Activated T-cell treated with anti-CD3 and anti-CD28 coated beads, Interleukin-2, amount 50 U/mL, for 48 hours (primary cell): ENCODE measurements around the gene SOD3.

Source experiments
- DNase-seq, 2 experiments: peaks; one replicate each; pipeline ENCODE4 v3.0.0-alpha.2; 2020

Gene SOD3

DNA sequence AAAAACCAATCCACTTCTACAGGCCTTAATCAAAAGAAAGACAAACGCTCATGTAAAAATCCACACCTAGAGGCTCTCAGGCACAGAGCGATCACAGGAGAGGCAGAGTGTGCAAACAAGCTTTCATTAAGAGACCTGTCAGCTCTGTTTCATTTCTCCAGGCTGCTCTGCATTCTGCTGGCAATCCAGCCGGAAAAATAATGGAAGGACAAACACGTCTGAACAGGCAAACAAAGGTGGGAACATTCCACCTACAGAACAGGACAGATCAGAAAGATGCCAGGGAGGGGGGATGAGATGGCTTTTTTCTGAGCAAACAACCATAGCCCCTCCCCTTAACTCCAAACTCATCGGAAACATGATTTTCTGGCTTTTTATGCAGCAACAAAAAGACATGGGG, 9.7 kb downstream of the SOD3 start:
- no peak for DNase-seq

DNA sequence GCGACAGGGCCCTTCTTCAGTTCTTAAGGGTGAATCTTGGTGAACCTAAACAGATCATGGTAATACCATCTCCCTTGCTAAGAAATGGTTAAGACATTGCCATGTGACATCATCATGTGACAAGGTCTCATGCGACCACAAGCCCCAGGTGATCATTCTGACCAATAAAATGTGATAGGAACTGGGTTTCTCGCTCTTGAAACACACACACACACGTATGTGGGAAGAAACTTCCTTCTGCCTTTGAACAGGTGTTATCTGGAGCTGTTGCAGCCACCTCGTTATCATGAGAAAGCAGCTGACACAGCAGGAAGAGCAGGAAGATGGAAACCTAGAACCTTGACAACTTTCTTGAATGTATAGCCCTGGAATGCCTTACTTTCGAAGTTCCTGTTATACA, 10.2 kb downstream of the SOD3 start:
- DNase-seq, result no peak

DNA sequence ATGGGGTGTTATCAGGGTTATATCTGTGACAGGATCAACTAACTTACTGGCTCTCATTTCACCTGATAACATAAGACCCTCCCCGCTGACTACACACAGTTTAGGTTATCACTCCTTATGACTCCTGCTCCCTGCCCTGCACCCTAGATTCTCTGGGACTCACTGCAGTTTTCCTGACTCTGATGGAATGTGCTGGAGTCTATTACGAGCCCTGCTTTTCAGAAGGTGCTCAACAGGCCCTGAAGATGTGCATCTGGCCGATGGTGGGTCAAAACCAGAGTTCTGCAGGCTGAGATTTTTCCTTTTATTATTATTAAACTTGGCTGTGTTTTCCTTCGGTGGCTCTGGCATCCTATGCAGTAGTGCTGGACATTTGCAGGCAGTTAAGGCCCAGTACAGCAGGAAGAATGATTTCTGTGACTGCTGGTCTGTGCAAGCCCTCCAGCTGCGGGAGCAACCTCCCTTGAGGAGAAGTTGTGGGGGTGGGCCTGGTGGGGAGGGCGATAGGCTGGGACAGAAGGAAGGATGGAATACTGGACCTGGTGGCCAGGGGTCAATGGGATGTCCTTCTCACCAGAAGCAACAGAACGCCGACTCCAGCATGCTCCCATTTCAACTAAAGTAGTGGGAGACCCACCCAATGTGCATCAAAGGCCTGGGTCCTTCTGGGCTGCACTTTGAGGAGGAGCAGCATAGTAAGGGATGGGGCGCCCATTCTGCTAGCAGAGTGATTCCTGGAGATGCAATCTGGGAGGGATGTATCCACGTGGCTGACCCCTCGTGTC, 11.0 kb downstream of the SOD3 start:
- DNase-seq, result no peak

DNA sequence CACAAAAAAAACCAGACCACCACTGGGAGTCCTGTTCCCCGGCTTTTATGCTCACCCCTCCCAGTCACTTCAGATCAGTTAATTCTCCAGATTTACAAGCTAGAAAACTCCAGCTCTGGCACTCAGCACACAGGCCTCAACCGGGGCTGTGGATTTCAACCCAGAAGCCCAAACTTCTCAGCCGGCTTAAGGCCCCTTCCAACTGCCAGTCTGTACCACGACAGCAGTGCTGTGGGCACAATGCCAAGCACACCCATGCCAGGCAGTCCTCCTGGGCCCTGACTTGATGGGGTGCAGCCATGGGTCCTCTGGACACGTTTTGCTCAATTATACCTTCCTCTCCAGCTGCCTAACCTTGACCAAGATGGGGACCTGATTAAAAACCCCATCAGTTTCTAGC, 12.2 kb downstream of the SOD3 start:
- DNase-seq, result no peak

DNA sequence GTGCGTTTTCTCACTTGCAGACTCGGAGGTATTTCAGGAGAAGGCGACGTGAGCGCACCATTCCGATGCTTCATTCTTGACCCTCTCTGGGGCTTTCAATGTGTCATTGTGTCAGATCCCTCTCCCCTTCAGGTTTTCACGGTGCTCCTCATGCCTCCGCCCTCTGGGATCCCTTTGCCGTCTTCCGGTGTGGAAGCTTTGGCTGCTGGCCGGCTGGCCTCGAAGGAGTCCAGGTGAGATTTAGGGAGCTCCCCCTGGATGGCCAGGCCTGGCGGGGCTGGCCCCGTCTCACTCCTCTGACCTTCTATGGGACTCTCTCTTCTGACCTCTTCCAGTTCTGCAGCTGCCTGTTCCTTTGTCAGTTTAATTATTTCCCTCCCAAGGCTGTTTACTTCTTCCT, 12.9 kb downstream of the SOD3 start:
- DNase-seq, result no peak

DNA sequence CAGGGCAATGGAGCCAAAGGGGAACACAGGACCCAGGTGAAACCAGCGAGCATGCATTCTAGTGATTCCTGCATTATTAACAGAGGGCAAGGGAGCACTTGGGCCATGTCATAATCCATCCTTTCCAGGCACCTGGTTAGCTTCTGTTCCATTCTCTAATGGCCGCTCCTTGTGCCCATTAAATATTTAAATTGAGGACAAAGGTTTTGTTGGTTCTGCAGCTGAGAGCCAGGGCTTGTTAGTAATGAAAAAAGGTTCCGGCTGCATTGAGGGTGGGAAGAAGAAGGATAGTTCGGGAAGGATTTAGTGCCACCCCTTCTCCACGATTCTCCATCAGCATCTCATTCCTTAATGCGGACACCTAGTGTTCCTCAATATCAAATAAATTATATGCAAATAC, 13.6 kb downstream of the SOD3 start:
- no peak for DNase-seq

DNA sequence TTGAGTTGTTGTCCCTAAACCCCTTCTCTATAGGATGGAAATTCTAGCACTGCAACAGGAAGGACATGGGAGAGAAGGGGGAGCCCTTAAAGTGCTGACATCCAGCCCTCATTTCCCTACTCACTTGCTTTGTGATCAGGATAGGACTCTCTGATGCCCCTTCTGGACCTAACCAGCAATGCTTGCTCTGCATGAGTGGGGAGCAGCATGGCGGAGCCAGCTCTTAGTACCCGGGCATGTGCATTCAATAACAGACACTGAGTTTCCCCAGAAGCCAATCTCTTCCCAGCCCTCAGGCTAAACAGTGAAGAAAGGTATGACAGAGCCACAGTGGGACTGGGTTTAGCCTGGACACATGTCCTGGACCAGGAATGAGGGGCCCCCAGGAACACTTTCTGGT, 14.0 kb downstream of the SOD3 start:
- no peak for DNase-seq

DNA sequence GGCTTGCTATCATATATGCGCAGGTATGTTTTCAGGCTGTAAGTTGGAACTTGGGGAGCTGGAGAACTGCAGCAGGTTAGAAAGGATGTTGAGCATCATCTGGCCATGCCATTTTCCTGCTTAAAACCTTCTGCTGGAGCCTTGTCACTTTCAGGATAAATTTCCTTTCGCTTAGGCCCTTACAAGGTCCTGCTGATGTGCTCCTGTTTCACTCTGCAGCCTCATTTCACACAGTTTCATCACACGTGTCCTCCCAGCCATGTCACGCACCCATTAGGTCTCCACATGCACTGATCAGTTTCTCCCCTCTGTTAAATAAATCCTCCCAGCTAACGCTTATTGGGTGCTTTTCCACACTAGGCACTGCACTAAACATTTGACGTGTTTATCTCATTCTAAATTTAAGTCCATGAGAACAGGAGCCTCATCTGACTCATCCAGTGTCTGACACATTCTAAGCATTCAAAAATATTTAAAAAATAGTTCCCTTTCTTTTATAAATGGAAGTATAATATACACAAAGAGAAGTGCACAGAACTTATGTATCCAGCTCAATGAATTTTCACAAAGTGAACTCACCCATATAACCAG, 14.5 kb downstream of the SOD3 start:
- no peak for DNase-seq

DNA sequence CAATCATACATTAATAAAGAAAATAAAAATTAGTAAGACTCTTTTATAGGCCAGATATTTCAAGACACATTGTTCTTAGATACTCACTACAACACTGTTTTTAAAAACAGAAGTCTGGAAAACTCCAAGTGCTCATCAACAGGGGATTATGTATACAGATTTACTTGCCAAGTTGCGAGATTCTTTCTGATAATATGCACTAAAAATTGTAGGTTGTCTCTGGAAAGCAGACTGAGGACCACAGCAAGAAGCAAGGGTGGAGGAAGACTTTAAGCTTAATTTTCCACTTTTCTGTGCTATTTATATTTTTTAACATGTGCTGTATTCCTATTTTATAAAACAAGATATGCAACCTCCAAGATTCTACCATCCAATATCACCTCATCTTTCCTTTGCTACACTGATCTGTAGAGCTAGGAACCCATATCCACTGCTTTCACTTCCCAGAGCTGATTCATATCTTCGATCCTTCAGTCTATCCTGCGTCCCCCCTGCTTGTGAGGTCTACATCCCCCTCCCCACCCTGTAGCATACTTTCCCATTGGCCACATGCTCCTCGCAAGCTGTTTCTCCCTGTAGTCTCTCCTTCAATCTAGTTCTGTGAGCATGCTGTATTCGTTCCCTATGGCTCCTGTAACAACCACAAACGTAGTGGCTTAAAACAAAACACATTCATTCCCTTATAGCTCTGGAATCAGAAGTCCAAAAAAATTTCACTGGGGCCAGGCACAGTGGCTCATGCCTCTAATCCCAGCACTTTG, 15.7 kb downstream of the SOD3 start:
- DNase-seq, result no peak

DNA sequence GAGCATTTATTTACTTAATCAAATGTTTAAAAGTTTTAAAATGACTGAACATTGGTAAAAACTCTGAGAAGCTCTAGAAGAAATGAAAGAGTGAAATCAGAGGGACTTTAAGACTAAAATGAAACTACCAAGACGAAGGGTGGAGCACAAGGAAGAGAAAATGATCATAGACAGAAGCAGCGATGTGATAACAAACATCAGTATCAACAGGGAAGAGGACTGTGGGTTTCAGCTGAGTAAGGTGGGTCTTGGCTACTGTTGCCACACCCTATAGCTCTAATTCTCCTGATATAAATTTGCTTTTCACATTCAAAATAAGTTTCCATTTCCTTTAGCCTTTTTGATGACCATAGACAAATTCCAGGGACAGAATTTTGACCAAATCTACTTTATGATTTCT, 18.4 kb downstream of the SOD3 start:
- DNase-seq, result no peak

DNA sequence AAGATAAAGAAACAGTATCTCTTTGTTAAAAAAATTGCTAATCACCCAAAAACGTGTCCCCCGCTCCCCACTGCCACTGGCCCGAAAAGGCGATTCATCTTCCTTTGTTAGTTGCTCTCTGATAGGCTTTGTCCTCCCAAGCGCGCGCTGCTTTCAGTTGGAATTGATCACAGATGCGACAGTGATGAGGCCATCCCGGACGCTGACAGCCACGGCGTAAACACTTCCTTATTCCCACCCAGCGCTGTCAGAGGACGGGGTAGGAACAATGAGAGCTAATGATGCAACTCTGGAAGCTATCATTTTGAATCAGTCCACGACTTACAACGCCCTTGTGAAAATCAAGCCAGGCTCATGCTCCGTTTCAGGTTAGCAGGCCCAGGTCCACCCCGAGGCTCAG, 21.4 kb downstream of the SOD3 start:
- DNase-seq, result no peak

DNA sequence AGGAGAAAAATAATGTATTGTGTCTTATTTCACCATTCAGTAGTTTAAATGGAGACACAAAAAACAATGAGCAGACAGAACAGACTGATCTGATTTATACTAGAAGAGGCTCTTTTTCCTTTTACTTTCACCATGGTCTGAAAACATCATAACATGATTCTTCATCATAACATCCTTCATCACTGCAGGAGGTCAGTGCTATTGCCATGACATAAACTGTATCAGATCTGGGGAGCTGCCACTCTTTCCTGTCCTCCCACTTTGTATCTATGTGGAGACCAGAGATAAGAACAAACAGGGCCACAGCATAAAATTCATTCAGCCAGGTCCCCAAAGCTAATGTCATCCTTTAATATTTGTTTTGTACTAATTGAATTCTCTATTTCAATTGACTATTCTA, 25.2 kb downstream of the SOD3 start:
- no peak for DNase-seq

DNA sequence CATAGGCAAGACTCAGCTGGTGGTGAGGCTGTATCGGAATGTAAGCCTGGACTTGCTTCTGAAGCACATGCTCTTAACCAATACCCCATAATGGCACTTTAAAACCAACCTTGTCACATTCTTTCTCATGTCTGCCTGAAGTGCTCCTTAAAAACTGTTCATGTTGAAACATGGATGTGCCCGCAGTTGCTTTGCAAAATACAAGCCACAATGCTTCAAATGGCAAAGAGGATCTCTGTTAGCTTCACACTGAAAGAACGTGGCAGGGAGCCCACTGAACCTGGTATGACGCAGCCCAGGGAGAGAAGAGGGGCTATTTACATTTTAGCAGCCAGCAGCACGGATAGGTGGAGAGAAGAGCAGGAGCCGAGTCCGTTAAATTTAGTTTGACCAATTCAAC, 29.3 kb downstream of the SOD3 start:
- DNase-seq, result no peak

DNA sequence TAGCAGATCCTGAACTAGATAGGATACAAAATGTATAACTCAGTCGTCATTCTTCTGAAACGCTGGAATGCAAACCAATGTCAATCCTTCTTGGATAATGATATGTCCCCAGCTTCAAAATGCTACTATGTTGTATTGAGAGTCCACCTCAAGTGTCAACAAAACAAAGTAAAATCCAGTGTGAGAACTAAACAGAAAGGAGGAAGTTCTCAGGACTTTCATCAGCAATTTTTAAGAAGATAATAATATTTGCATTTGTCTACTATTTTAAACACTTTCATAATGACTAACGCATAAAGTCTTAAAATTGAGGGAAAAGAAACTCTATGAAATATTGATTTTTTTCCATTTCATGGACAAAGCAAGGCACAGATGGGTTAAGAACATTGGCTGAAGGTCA, 36.3 kb downstream of the SOD3 start:
- no peak for DNase-seq

DNA sequence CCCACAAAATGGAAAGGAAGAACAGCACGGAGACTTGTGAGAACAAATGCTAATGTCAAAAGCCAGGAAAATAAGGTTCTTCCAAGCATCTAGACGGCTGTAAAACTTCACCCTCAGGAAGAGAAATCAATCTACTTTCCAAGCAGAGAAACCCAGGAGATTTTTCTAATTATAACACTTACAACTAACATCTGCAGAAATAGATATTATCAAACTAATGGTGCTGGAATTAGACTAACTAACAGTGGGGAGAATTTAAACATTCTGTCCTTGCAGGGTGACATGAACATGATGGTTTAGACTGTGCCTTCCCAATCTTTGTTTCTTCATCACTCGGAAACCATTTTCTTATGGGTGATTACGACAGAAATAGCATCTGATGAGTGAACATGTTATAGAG, 40.3 kb downstream of the SOD3 start:
- no peak for DNase-seq

DNA sequence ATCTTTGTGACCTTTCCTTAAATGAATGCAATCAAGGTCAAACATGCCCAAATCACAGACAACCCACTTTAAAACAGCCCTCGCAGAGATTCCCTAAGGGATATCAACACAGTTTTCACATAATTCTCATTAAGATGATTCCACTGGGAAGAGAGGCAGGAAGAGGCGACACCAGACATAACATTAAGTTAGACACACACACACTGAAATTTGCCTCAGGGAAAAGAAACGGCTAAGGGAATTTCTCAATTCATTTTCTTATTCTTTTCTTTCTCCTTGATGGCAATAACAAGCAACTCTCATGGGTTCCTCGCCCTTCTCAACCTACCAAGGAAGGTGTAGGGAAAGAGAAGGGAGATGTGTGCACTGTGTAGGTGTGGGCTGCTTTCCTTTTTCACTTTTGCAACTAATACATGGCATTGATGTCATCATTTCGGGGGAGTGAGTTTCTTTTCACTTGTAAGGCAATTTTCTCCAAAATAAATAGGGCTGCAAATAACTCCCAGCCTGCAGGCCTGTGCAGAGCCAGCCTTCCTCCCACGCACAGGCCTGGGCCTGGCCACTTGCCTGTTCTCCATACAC, 41.4 kb downstream of the SOD3 start:
- DNase-seq, result no peak

DNA sequence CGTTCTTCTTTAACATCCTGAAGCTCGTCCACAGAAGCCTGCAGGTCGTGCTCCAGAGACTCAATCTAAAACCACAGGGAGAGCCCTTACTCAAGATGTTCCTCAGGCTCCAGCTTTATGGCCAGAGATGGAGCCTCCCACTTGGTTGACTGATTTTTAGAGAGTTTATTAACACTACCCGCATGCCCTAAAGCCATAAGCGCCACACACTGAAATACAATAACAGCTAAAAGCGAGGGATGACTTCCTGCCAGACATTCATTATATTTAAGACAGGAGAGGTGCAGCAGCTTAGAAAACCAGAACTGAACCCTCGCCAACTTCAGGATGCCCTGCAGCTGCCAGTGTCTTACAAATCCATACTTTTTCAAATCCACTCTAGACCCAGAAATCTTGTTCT, 42.0 kb downstream of the SOD3 start:
- DNase-seq, result no peak

DNA sequence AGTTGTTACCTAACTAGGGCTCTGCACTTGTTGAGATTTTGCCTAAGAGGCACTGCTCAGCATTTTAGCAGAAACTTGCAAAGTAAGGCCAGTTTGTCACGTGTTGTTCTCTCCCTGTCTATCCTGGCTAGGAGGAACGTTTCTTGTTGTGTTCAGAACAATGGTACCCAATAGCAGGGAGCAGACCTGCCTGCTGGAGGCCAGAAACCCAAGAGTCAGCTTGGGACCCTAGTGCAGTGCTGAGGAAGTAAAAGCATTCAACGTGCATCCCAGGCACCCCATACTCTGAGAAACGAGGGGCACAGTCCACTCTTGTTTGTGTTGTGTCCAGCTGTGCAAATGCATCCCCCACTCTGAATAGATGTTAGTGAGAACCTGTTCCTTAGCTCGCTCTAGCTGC, 42.4 kb downstream of the SOD3 start:
- no peak for DNase-seq

DNA sequence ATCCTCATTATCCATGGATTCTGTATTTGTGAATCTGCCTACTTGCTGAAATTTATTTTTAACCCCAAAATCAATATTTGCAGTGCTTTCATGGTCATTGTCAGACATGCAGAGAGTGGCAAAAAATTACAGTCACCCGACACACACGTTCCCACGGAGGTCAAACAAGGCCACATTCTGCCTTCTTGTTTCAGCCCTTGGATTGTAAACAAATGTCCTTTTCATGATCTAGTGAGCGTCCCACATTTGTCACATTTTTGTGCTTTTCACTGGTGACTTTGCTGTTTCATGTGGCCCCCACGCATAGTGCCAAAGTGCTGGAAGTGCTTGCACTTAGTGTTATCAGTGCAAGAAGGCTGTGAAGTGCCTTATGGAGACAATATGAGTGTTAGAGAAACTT, 45.0 kb downstream of the SOD3 start:
- DNase-seq, result no peak

DNA sequence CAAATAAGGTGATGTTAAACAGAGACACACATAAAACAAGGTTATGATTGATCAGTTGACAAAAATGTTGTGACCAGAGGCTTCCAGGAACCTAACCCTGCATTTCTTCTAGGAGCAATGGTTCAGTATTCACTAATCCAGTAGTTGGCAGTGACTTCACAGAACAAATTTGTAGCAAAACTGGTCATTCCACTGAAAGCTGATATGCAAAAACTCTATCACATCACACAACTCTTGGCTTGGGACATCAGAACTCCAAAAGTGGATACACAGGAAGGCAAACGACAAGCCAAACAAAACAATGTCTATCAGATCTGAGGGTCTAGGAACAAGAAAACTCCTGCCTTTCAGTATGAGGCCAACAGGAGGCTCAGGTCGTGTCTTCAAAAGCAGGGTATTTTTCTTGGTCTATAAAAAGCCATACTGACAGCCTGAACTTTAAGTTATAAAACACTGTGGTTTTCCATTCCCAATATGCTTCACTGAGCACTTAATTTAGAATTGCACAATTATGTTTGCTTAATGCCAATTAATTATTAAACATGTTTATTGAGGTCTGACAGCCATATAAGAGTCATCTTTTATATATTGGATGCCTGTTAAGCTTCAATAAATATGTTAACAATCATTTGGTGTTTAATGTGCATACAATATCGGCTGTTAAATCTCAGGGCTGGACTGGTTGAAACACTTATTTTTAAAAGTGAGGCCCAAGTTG, 45.6 kb downstream of the SOD3 start:
- DNase-seq, result no peak

DNA sequence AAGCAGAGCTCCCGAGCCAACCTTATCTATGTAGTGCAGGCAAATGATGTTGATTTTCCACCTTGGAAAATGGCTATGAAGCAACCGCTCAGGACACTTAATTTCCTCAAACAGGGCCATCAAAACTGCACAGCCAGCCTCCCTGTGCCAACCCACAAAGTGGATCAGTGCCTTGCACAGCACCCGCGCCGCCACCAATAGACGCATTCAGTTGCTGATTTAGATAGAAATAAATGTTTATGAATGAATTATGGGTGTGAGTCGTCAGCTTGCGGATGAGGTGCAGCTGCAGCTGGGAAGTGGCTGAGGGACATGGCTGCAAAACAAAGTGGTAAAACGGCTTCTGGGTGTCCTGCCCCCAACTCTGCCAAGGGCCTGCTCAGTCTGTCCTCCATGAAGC, 47.0 kb downstream of the SOD3 start:
- DNase-seq, result no peak

DNA sequence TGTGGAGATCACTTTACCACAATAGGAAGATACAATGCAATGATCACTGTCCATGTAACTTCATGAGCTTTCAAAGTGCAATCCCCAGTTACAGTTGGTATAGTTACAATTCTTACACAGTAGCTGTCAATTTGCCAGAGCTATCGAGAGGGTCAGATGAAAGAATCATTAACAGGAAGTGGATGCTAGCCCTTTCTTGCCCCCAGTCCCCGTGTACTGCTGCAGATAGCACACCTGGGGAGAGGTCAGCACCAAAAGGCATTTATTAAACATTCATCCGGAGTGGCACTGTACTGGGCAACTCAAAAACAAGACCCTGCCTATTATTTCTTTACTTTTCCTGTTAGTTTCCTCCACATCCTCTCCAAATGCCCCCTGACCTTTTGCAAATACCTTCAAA, 47.7 kb downstream of the SOD3 start:
- no peak for DNase-seq

DNA sequence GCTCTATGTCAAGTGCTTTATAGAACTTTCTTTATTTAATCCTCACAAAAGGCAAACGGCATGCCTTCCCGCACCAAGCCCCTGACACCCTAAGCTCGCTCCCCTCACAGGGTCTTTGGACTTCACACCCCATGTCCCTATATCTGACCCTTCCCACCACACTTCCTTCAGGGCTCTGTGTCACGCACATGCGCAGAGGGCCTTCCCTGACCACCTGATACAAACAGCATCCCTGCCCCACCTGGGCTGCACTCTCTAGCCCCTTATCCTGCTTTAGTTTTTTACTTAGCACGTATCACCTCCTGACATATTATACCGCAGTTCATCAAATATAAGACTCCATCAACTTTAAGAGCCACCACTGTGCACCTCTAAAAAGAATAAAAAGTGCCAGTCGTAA, 49.8 kb downstream of the SOD3 start:
- no peak for DNase-seq
